HG03066 (cell line): ENCODE results near the gene CSF3.

Source experiments
- ATAC-seq: cut with Tn5 transposase; IDR thresholded peaks from one replicate; pipeline ENCODE4 v1.9.1; 2021; ENCODE audit warnings: low read depth; ENCODE audit not compliant: unreplicated experiment

CSF3 gene

GRCh38 chr17:40059729-40060475 is 44.7 kb downstream of the CSF3 start:
- no peak for ATAC-seq

- ATAC-seq, result no peak
Measured at GRCh38 chr17:40060887-40061608, 45.8 kb downstream of the CSF3 start.

- no peak for ATAC-seq
Measured at GRCh38 chr17:40061609-40062038, 46.4 kb downstream of the CSF3 start.

DNA sequence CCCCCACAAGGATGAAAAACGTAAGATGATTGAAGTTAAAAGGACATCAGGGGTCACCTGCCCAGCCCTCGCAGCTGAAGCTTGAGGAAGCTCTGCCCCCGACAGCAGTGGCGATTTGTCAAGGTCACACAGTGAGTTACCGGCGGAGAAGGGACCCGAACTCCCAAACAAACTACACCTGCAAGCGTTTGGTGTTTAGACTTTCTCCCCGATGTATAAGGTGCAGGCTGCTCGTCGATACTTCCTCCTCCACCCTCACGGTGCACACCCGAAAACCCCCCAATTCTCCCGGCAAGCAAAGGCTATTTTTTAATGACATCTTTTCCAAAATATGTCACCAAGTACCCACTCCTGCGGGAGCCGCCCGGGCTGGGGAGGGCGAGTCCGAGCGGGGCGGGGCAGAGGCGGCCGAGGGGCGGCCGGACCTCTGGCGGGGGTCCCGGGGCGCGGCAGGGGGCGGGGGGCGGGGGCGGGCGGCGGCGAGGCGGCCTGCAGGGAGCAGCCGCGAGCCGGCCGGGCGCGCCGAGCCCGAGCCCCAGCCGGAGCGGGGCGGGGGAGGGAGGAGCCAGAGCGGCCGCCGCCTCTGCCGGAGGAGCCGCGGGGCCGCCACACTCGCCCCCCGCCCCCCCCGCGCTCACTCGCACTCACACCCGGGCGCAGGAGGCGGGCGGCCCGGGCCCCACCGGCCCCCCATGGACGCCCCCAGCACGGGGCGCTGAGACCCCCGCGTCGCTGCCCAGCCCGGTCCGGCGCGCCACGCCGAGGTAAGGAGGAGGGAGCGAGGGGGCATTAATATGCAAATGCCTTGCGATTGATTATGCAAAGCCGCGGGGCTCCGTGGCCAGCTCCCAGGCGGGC is 47.3 kb downstream of the CSF3 start, which contains the start of gene THRA:
TSS of gene THRA (plus strand) at position 637 of the 858 bp plus-strand sequence. CDS start 11,524 bp downstream, outside the sequence.
- ATAC-seq, result peak; percentile 51

- peak; percentile 28 for ATAC-seq
Measured at GRCh38 chr17:40063187-40063771, 48.0 kb downstream of the CSF3 start.

DNA sequence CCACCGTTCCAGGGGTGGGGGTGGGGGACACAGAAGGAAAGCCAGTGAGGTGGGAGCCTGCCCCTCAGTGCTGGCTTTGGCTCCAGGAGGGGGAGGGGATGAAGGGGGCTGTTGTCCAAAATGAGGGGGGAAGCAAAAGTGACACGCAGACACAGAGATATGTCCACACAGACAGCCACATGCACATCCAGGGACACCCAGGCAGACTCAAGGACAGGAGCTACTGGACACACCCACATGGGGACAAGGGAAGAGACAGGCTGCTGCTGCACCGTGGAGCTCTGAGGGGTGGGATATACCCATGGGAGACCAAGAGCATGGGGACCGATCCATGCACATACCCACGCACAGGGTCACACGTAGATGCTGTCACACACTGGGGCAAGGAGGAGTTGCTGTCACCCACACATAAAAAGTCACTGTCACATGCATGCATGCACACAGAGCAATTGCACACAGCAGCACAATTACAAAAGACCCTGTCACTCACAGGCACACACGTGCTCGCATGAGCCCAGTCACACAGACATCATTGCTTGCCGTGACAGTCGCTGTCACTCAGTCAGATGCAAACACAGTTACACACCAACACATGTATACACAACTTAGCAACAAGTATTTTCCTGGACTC is 48.8 kb downstream of the CSF3 start:
- ATAC-seq, result no peak

- ATAC-seq, result no peak
Measured at GRCh38 chr17:40064971-40065768, 49.9 kb downstream of the CSF3 start.

- ATAC-seq, result no peak
Measured at GRCh38 chr17:40065769-40066510, 50.7 kb downstream of the CSF3 start.
